Activated CD8-positive, alpha-beta memory T cell treated with anti-CD3 and anti-CD28 coated beads, Interleukin-2, amount 50 U/mL, for 4 hours (primary cell): Measurements from ENCODE around the gene ZNF782.
"Not testable (repeated sequence)": the region's sequence is repeated elsewhere in the genome, so short reads cannot be mapped to it uniquely, and the experiment has no call there.

Source experiments
- DNase-seq: peaks from one replicate; pipeline ENCODE4 v3.0.0-alpha.2; 2020

ZNF782 gene

GRCh38 chr9:96853781-96854650, at the start of gene ZNF782:
Gene ZNF782, minus strand, starts transcription at chr9:96854514. Its CDS starts 2,553 bp downstream, at chr9:96851961.
- peak; percentile 81 for DNase-seq

DNA sequence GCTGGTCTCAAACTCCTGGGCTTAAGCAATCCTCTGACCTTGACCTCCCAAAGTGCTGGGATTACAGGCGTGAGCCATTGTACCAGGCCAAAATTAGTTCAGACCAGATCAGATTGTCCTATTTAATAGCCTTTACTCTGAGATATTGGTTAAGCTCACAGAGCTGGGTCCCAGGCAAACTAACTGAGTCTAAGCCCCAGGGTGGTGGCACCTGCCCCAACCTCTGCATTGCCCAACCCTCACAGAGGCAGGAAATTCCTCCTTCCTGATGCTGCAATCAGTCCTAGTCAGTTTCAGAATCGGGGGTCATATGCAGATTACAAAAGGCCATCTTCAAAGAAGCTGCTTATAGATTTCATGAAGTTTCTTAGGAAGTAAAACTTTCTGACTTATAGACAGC, 45.7 kb upstream of the ZNF782 start:
- not testable (repeated sequence) for DNase-seq

GRCh38 chr9:96892131-96892530, 37.8 kb upstream of the ZNF782 start:
- no peak for DNase-seq

DNA sequence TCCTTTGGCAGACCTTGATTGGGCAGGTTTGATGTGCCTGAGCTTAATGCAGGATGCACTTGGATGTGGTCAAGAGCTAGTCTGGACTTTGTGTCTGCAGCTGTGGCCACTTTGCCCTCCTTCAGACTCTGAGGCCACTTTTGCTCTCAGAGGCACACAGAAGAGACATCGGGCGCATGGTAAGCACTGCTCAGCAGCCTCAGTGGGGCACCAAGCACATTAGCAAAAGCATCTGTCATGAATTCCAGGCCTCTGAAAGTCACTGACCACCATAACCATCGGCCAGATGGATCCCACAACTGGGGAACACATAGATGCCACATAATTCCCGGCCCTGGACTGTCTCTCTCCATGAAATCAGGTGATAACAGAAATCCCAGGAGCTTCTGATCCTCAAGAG, 34.3 kb upstream of the ZNF782 start:
- no peak for DNase-seq

- DNase-seq, result no peak
Measured at GRCh38 chr9:96885424-96885823, 31.1 kb upstream of the ZNF782 start.

- DNase-seq, result no peak
Measured at GRCh38 chr9:96884443-96884842, 30.1 kb upstream of the ZNF782 start.

DNA sequence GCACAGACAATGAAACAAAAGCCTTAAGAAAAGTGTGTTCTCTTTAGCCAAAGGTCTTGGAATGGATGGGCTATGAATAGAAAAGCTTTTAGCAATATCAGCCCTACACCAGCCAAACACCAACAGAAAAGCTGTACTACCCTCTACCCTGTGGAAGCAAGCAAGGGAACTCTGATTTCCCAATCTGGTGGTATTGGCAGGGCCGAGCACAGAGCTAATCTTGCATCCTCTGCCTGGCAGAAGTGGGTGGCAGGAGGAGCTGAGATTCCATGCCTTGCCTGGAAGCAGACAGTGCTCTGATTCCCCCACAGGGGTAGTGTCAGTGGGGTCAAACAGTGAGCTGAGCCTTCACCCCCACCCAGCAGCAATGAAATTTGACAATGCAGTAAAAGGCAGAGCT, 29.6 kb upstream of the ZNF782 start:
- no peak for DNase-seq

DNA sequence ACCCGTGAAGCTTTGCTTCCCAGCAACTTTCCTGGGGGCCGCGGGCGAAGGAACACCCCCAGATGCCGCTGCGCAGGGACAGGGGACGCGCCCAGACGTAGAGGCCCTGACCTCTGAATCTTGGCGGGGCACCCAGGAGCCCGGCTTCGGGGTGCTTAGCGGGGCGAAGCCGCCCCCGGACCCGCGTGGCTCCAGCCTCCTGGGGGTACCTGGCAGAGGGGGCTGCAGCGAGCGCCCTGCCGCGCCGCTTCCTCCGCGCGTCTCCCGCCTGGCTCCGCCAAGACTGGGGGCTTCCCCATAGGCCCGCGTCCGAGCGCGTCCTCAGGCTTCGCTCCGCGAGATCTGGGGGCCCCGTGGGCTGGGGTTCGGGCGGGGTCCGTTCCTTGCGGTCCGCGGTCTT, 23.0 kb upstream of the ZNF782 start:
- no peak for DNase-seq

- peak; percentile 33 for DNase-seq
Measured at GRCh38 chr9:96875461-96876142, 21.3 kb upstream of the ZNF782 start.

DNA sequence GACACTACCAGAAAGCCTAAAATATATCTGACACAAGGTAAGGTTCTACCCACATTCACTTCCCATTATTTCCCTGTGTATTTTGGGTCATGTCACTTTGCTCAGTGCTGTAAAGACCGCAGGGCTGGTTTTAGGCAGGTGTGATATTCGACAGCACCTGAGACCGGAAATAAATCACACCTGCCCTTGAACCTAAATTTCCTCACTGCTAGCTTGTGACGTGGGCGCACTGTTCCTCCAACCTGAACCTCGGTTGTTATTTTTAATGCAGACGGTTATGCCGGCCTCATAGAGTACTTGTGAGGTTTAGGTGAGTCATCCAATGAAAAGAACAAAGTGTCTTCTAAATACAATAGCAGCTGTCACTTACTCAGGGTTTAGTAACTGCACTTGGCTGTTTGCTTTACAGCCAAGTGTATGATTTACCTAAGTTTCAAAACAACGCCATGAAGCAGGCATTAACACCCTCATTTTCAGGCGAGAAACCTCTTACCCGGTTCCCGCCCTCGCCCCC, 20.7 kb upstream of the ZNF782 start:
- peak; percentile 51 for DNase-seq

GRCh38 chr9:96874201-96874785, 20.0 kb upstream of the ZNF782 start:
- DNase-seq, result no peak

GRCh38 chr9:96871176-96871575, 16.9 kb upstream of the ZNF782 start:
- DNase-seq, result no peak

DNA sequence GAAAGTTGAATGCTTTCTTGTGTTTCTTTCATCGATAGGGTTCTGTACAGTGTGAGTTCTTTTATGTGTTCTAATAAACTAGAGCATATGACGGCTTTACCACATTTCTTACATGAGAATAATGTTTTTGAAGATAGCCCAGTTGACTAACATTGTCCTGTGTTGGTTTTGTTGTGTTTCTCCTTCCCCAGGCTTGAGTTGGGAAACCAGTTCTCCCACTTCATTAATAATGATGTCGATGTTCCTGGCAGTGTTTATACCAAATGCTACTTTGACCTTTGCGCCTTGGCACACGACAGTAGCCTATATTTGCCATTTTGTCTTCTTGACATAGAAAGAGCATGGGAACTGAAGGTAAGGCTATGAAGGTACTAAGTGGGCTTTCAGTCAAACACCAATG, 14.4 kb upstream of the ZNF782 start:
- no peak for DNase-seq

DNA sequence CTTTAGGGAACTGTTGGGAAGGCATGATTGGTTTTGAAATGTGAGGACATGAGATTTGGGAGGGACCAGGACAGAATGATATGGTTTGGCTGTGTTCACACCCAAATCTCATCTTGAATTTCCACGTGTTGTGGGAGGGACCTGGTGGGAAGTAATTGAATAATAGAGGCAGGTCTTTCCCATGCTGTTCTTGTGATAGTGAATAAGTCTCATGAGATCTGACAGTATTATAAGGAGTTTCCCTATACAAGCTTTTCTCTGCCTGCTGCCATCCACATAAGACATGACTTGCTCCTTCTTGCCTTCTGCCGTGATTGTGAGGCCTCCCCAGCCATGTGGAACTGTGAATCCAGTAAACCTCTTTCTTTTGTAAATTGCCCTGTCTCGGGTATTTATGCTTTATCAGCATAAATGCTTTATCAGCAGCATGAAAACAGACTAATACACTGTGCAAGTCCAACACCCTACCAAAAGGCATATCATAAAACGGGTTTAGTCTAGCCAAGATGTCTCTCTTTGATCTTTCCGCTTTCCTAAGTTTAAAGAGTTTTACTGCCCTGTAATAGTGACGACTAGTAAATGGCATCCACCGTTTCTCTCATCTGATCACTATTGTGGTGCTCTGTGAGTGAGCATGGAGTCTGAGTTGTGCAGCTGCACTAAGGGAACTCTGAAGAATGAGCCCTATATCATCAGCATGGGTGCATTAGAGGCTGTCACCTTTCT, 12.9 kb upstream of the ZNF782 start:
- DNase-seq, result no peak

- DNase-seq, result not testable (repeated sequence)
Measured at GRCh38 chr9:96865240-96865639, 10.9 kb upstream of the ZNF782 start.

DNA sequence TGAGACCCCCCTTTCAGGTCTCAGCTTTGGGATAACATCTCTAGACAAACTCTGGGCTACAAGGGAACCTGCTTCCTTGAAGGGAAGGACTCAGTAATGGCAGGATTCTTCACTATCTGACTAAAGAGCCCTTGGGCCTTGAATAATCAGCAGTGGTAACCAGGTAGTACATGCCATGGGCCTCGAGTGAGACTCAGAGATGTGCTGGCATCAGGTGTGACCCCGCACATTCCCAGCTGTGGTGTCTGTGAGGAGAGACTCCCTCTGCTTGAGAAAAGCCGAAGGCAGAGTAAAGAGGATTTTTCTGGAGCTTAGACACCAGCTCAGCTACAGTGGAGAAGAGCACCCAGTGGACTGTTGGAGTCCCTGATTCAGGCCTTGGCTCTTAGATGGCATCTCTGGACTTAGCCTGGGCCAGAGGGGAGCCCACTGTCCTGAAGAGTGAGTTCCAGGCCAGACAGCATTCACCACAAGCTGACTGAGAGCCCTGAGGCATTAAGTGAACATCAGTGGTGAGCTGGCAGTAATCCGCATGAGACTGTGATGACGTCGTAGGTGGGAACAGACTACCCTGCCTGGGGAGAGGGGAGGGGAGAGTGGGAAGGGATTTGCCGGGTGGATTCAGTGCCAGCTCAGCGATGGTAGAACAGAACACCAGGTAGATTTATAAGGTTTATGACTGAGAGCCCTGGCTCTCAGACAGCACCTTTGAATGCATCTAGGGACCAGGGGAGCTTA, 5.3 kb upstream of the ZNF782 start:
- no peak for DNase-seq

DNA sequence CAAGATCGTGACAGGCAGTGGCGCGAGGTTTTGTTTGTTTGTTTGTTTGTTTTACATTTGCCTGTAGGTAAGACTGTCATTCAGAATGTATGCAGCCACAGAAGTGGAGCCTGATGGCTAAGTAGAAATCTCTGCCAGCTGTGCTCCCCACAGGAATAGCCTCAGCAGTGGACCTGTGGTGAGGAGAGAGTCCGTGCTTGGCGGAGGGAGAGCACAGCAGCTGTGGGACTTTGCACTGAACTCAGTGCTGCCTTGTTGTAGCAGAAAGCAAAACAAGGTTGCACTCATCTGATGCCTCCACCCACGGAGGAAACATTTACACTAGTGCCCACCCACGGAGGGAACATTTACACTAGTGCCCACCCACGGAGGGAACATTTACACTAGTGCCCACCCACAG, 4.4 kb upstream of the ZNF782 start:
- no peak for DNase-seq

- DNase-seq, result no peak
Measured at GRCh38 chr9:96858018-96858573, 3.8 kb upstream of the ZNF782 start.

- peak; percentile 75 for DNase-seq
Measured at GRCh38 chr9:96856363-96857286, 2.3 kb upstream of the ZNF782 start.

GRCh38 chr9:96854651-96855273, 448 bp upstream of the ZNF782 start:
- DNase-seq, result no peak
